Tibial nerve (tissue), 4 donors: Measurements from ENCODE around the gene ZNF319.

Experiments used
- CTCF ChIP-seq, 5 experiments: fragments of 200-600 bp in 3 of 5; fragments of 450-650 bp in 2 of 5; sonication (generic) in 3 of 5; IDR thresholded peaks; one replicate each; pipeline ENCODE4 v1.5.1; 2016 to 2019; ENCODE audit warnings: antibody characterized with exemption in 5 of 5, mild to moderate bottlenecking in 3 of 5, moderate library complexity in 2 of 5
- EP300 ChIP-seq, 2 donors: sonication (generic); formaldehyde crosslinking; IDR thresholded peaks; one replicate each; pipeline ENCODE4 v1.6.1; 2017; ENCODE audit warnings: antibody characterized with exemption in 2 of 2, mild to moderate bottlenecking in 1 of 2
- POLR2A ChIP-seq, 2 donors: fragments of 450-650 bp; IDR thresholded peaks; one replicate each; pipeline ENCODE4 v1.6.1; 2017; ENCODE audit warnings: antibody characterized with exemption in 2 of 2, mild to moderate bottlenecking in 2 of 2, moderate library complexity in 2 of 2

- TF ChIP-seq CTCF (IDR thresholded peaks at IDR 0.05) (no peak), POLR2A (IDR thresholded peaks at IDR 0.05) (no peak), EP300 (IDR thresholded peaks at IDR 0.05) (no peak)
Measured at GRCh38 chr16:57957673-57958392, 42.6 kb downstream of the ZNF319 start.
